Activated T-helper 1 cell treated with anti-CD3 and anti-CD28 coated beads, Interleukin-2, amount 50 U/mL, for 16 hours (primary cell): Measurements from ENCODE around the gene DLGAP1.

Experiments
- DNase-seq, 2 donors: peaks; one replicate each; pipeline ENCODE4 v3.0.0-alpha.2; 2020; ENCODE audit warnings: low read depth in 1 of 2, low spot score in 1 of 2

The DLGAP1 gene

GRCh38 chr18:3449512-3450011 lies 1005.5 kb downstream of the DLGAP1 start:
- peak; percentile 54 to 70 for DNase-seq

- DNase-seq = peak; percentile 37 to 42
Observed at GRCh38 chr18:3448838-3449511, 1006.1 kb downstream of the DLGAP1 start.

- DNase-seq = peak; percentile 64 to 70
Observed at GRCh38 chr18:3447895-3448837, 1006.9 kb downstream of the DLGAP1 start.

- DNase-seq = no peak
Observed at GRCh38 chr18:3447068-3447894, 1007.8 kb downstream of the DLGAP1 start.
